ENCODE results near the gene DIS3L2. TPM values are rescaled to one million over a fixed set of nuclear protein-coding genes. Genes with fewer than 3 reads are reported as not detected.

The DIS3L2 gene
- total RNA-seq, 4 donors from 2014 or later, result 18.7 to 30.9 (median 26.1) TPM

DNA sequence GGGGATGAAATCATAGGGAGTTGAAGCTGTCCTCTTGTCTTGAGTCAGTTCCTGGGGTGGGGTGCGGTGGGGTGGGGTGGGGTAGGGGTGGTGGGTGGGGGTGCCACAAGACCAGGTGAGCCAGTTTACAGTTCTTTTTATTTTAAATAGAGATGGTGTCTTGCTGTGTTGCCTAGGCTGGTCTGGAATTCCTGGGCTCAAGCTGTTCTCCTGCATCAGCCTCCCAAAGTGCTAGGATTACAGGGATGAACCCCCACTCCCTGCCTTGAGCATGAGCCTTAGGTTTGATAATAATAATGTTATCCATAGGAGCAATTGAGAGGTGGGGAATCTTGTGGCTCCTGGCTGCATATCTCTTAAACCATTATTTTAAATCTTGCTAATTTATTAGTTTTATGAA is 234.0 kb downstream of the DIS3L2 start:
- TF ChIP-seq, protein P1, sequence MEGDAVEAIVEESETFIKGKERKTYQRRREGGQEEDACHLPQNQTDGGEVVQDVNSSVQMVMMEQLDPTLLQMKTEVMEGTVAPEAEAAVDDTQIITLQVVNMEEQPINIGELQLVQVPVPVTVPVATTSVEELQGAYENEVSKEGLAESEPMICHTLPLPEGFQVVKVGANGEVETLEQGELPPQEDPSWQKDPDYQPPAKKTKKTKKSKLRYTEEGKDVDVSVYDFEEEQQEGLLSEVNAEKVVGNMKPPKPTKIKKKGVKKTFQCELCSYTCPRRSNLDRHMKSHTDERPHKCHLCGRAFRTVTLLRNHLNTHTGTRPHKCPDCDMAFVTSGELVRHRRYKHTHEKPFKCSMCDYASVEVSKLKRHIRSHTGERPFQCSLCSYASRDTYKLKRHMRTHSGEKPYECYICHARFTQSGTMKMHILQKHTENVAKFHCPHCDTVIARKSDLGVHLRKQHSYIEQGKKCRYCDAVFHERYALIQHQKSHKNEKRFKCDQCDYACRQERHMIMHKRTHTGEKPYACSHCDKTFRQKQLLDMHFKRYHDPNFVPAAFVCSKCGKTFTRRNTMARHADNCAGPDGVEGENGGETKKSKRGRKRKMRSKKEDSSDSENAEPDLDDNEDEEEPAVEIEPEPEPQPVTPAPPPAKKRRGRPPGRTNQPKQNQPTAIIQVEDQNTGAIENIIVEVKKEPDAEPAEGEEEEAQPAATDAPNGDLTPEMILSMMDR (IDR thresholded peaks at IDR 0.05; ENCODE audit: low read depth), result no peak

DNA sequence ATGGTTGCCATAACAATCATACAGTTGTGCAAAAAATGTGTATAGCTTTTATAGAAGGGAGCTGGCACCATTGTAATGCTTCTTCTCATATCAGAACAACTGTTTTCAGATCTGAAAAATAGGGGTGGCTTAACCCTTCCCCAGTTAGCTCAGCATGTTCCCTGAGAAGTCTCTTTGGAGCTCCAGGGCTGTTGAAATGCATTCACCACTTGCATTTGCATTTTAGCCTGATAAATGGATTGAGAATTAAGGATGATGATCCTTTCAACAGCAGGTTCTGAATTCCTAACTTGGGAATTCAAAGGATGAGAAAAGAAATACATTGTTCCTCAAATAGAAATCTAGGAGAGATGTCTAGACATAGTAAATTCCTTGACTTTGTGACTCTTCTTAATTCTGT is 235.3 kb downstream of the DIS3L2 start:
- TF ChIP-seq, protein P1 (IDR thresholded peaks at IDR 0.05; ENCODE audit: low read depth), result no peak

DNA sequence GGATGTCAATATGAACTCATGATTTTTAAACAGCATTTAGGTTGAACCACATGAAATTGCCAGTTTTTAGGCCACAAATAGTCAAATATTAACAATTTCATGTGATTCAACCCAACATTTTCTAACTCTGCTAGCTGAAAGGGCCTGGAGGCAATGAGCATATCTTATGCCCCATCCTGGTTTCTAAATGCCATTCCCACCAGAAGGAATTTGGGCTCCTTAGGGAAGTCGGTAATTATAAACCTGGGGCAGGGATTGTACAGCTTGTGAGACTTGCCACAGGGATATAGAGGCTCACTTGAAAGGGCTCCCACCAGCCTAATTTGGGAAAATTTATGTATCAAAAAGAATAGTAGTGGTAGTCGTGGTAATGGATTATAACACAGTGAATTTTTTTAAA is 238.7 kb downstream of the DIS3L2 start:
- TF ChIP-seq, protein P1 (IDR thresholded peaks at IDR 0.05; ENCODE audit: low read depth), result no peak

DNA sequence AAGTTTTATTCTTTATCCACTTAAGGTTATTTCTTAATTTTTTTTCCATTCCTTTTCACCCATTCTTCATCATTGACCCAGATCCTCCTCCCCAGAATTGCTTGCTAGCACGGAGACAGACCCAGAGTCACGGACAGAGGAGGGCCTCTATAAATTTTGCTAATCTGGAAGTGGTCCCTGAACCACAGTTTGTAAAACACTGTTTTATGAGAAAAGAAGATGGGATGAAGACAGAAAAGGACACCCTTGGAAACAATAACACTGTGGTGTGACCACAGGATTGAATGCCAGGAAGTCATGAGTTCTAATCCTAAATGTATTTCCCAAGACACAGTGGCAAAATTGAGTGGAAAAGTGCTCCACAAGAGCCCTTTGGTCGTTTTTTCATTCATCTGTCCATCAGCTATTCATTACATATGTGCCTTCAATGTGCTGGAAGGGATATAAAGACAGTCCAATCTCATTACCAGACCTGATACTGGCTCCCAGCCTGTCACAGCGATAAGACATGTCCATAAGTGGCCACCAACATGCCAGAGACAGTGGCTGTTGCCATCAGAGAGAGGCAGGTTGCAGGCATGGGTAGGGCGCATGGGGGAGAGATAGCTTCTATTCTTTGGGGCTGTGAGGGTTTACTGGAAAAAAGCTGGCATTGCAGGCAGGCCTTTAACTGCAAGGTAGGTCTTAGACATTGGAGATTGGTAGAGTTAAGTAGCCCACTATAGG is 241.8 kb downstream of the DIS3L2 start:
- TF ChIP-seq, protein P1 (IDR thresholded peaks at IDR 0.05; ENCODE audit: low read depth), result no peak

DNA sequence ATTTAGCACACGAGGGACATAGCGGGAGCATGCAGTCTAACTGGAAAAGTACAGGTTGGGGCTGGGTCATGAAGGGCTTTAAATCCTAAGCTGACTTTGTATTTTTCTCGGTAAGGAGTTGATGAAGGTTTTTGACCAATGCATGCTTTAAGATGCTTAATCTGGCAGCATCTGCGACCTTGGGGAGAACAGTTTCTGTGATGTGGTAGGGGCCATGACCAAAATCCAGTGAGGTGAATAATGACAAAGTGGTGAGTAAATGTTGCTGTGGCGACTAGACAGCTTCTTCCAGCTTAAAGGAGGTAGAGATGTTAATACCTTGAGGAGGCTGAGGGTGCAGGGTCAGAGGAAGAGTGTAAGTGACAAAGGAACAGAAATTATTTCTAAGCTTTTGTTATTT is 242.4 kb downstream of the DIS3L2 start:
- TF ChIP-seq, protein P1 (IDR thresholded peaks at IDR 0.05; ENCODE audit: low read depth), result no peak

DNA sequence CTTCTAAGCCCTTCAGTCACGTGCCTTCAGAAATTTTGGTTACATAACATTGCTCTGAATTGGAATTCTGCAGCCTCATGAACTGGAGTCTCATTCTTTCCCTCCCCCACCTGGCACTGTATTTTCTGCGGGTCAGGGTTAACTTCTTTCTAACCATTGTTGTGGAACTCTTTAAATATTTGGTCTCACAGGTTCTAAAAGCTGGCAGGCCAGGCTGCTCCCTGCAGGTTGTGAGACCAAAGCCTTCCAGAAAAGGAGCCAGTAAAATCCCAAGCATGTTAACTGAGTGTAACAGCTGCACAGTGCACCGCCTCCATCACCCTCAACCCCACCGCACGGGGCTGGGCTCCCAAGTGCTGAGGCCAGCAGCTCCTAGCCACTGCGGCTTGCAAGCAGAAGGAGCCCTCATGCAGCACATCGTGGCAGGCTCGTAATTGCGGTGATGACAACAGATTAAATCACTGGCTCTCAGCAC is 243.0 kb downstream of the DIS3L2 start:
- TF ChIP-seq, protein P1 (IDR thresholded peaks at IDR 0.05; ENCODE audit: low read depth), result no peak

DNA sequence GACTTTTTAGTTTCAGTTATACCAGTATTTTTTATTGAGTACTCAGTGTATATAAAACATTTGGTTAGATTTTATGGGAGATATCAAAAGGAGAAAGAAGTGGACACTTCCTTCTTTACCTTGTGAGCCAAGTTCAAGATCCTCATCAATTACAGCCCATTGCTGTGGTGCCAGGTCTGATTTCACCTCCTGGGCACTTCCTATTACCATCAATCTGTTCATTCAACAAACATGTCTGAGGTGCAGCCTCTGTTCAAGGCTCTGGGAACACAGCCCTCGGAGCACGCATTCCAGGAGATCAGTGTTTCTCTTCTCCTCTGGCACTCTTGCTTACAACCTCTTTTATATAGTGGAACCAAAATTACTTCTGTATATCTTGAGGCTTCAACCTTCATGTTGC is 245.7 kb downstream of the DIS3L2 start:
- TF ChIP-seq, protein P1 (IDR thresholded peaks at IDR 0.05; ENCODE audit: low read depth), result no peak

Data from subcutaneous adipose tissue (tissue), 4 donors.